HG03439 (cell line): ENCODE measurements around the gene COX19.

Experiments
- ATAC-seq: cut with Tn5 transposase; IDR thresholded peaks from one replicate; pipeline ENCODE4 v1.9.1; 2021; ENCODE audit warnings: mild to moderate bottlenecking, moderate library complexity; ENCODE audit not compliant: unreplicated experiment

The COX19 gene

DNA sequence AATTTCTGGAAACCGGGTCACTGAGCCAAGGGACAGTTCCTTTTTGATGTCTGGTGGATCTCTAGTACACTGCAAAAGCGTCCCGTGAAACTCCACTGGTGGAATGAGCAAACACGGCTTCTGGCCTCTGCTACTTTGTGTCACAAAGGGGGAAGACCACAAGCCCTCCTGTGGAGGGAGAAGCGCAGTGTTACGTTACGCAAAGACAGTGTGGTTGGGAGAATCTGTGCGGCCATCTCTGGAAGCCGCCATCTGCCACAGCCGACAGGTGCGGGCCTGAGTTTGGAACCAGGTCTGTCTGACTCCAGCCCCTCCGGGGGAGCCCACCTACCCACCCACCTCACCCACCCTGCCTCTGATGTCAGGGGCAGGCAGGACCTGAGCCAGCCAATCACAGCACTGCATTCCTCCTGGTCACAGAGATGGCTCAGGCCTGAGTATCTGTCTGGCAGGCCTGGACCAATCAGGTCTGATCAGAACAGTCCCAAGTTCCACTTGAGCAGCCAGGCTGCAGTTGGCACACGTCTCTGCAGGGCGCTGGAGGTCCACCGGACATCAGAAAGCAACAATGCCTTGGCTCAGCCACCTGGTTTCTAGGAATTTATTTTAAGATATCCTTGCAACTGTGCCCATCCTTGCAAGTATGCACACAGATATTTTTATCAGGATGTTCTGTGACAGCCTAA is 4.7 kb upstream of the COX19 start:
- no peak for ATAC-seq

DNA sequence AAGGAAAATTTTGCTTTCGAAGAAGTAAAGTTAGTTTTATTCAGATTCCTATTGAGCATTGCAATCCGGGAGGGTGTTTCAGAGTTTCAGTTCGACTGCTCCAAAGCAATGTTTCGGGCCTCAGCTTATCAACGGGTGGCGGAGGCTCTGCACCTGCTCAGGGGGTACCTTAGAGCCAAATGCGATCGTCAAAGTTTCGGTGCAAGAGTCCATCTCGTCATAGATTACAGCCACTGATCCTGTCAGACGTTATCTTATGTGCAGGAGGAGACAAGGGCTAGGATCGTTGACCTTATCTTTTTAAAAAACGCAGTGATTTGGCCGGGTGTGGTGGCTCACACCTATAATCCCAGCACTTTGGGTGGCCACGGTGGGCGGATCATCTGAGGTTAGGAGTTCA is 3.8 kb upstream of the COX19 start:
- ATAC-seq: no peak

DNA sequence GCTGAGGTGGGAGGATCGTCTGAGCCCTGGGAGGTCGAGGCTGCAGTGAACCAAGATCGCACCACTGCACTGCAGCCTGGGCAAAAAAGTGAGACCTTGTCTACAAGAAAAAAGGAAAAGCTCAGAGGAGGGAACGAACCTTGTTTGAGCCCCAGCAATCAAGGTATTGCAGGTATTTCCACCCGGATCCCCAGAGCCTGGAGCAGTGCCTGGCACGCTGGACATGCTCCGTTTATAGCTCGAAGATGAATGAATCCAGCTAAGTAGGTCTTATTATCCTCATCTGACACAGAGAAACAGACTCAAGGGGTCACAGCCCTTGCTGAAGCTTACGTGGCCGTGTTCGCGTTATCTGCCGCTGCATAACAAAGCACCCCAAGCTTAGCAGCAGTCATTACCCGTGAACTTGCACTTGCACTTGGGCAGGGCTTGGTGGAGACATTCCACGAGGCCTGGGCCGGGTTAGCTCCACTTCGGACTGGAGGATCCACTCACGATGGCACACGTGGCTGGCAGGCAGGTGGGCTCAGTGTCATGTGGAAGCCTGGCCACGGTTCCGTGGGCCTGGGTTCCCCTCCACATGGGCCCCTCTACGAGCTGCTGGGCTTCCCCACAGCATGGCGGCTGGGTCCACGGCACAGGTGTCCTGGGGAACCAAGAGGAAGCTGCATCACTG is 3.2 kb upstream of the COX19 start:
- ATAC-seq: no peak

DNA sequence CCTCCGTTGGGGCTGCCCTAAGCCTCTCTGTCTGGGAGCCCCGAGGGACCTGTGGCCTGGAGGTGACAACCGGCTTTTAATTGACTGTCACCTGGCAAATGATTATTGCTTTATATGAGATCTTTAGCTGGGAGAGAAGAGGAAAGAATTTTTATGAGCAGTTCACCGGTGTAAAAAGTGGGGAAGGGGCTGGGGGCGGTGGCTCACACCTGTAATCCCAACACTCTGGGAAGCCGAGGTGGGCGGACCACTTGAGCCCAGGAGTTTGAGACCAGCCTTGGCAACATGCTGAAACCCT is 2.6 kb upstream of the COX19 start:
- no peak for ATAC-seq

DNA sequence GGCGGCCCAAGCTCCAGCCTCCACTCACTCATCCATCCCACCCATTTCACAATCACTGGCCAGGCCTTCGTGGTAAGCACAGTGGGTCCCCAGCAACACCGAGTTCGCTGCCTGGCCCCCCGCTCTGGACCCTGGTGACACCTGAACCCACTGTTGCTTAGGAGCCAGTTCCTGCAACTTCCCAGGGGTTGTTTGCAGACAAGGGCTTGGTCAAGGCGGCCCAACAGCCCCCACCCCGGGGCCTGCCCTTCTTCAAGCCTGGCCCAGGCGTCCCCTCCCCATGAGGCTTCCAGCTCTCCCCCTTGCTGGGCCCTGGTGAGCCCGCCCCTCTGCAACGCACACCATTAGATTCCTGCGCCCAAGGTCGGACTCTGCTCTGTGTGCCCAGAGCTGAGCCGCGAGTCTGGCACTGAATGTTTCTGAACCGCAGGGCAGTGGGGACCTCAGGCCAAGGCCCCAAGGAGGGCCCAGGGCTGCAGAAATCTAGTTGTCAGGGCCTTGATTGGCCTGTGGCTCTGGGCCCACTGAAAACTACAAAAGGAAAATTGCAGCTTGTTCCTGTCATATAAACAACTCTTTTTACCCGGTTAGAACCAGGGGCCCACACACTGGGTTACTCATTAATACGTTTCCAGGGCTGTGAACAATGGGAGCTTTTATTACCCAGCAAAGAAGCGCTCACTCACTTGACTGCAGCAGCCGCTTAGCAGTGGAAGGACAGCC is 2.1 kb upstream of the COX19 start:
- ATAC-seq: no peak

DNA sequence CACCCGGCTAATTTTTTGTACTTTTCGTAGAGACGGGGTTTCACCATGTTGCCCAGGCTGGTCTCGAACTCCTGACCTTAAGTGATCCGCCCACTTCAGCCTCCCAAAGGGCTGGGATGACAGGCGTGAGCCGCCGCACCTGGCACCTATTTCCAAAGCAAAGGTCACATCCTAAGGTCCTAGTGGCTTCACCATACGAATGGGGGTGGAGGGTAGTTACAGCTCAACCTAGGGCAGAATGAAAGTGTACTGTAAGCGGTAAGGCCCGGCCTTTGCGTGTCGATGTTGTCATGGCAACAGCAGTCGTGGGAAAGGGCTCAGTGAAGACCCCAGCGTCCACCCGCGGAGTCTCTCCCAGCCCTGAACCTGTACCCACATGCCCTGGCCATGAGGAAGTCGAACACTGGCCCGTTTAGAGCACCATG is 1.6 kb upstream of the COX19 start:
- no peak for ATAC-seq

DNA sequence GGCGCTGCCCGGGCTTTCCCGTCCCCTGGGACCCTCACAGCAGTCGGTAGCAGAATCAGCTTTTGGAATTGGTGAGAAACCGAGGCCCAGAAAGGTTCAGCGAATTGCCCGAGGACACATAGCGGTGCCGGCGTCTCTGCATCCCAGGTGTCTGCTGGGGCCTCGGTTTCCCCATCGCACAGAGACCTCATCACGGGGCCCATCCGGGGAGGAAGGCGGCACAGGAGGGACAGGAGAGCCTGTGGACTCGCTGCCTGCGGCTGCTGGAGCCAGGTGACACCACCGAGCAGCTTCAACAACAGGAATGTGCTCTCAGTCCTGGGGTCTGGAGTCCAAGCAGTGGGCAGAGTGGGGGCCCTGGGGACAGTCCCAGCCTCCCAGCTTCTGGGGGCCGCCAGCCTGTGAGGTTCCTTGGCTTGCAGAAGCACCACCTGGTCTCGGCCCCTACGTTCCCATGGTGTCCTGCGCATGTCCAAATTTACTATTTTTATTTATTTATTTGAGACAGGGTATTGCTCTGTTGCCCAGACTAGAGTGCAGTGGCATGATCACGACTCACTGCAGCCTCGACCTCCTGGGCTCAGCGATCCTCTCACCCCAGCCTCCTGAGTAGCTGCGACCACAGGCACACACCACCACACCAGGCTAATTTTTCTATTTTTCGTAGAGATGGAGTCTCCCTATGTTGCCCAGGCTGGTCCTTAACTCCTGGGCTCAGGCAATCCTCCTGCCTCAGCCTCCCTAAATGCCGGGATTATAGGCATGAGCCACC is 539 bp upstream of the COX19 start:
- ATAC-seq: no peak

DNA sequence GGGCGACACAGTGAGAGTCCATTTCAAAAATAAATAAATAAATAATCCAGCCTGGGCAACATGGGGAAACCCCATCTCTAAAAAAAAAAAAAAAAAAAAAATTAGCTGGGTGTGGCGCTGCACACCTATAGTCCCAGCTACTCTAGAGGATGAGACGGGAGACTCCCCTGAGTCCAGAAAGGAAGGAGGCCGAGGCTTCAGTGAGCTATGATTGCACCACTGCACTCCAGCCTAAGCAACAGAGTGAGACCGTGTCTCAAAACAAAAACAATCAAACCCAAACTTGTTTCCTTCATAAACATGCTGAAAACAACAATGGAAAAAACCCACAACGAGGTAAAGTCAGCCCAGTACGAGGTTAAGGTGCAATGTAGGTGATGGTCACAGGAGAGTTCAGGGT is 1.2 kb downstream of the COX19 start:
- ATAC-seq: no peak

DNA sequence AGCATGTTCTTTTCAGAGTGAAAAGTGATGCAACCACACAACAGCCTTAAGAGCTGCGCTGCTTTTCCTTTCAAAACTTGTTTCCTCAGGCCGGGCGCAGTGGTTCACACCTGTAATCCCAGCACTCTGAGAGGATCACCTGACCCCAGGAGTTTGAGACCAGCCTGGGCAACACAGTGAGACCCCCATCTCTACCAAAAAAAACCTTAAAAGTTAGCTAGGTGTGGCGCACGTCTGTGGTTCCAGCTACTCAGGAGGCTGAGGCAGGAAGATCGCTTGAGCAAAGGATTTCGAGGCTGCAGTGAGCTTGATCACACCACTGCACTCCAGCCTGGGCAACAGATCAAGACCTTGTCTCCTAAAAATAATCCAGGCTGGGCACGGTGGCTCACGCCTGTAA is 2.0 kb downstream of the COX19 start:
- no peak for ATAC-seq

DNA sequence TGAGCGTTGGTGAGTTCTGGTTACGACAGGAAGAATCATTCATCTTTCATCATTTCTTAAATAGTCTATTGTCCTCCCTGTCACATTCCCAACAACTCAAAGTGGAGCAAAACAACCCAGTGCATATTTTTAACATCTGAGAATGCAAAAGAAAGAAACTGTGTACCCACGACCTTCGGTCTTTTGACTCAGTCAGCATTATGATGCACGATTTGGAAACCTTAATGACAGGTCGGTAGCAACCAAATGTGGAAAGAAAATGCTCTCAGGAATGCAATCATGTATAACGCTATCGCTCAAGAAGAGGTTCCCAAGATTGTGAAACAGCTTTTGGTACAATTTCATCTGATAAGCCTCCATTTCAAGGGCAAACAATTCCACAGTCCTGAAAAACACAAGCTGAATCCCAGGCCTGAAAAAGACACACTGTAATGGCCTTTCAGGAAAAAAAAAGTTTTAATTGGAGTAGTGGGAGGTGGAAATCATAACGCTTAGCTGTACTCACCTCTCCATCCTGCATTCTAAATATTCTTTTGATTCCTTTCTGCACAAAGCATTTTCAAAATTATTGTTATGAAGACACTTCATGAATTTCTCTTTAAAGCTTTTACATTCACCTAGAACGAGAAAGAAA is 2.6 kb downstream of the COX19 start:
- ATAC-seq: no peak

DNA sequence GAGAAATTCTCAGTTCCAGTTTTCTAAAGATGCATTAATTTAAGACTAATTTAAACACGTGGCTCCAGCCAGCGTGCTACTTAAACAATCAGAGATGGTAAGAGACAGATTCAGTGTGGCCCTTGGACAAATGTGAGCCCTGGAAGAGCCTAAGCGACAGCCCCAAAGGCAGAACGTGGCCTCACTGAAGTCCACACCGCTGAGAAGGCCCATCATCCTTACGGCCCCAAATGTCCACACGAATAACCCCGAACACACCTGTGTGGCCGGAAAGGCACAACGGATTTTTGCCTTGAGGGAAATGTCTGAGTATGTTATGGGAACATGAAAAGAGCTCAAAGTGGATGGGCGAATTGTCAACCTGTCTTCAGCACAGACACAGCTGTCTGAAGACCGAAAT is 3.2 kb downstream of the COX19 start:
- no peak for ATAC-seq

DNA sequence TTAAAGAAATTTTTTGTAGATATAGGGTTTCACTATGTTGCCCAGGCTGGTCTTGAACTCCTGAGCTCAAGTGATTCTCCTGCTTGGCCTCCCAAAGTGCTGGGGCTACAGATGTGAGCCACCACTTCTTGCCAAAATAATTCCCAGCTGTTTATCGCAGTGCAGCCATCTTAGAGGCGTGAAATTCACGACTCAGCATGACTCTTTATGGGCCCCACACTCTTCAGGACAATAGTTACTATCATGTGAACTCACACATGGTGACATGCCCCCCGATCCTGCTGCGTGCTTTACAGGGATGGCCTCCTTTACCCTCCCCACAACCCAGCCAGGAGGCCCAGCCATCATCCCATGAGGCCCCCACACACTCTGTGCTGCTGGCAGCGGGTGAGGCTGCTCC is 4.6 kb downstream of the COX19 start:
- ATAC-seq: no peak

DNA sequence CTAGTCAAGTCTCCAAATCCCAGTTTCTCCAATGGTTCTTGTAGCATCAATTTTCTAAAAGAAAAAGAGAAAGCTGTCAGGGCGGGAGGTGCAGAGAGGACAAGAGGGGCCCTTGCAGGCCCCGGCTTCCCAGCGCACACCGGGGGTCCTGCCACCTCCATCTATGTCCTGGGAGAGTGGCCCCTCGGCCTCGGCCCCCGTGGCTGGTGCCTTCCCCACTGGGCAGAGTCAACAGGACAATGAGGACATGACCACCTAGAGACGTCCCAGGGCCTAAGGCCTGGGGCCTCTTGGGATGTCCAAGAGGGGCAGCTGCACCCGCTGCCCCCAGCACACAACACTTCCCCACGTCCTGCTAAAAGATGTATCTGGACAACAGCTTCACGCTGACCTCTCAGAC is 5.9 kb downstream of the COX19 start:
- ATAC-seq: no peak

DNA sequence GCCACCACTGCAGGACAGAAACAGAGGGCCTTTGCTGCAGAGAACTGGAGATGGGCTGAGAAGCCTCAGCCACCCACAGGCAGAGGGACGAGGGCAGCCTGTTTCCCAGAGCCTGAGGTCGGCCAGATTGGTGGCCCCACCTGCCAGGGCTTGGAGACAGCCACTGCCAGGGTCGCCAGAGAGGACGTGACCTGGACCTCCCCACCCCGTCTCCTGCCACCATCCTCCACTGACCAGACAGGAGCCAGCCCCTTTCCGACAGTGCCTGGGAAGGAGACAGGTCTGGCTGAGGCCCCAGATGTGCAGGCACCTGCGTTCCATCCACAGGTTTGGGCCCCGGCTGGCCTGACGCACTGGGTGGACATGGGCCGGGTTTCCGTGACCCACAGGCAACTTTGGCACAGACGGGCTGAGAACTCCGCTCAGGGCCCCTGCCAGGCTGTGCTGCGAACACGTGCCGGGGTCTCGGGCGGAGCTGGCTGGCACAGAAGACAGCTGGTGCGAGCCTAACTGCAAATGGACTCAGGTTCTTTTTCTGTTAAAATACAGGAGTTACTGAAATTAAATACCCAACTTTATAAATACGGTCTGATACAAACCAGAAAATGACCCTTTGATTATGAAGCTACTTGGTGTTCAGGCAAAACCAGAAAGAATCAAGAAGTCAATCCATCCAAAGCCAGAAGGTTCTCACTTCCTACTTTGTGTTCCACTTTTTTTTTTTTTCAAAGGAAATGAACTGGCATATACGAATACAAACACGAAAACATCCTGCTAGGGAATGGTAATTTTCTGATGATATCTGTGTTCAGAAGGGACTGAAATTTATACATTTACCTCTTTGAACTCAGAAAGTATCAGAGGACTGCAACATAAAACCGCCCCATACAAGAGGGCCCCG is 6.9 kb downstream of the COX19 start:
- ATAC-seq: no peak

DNA sequence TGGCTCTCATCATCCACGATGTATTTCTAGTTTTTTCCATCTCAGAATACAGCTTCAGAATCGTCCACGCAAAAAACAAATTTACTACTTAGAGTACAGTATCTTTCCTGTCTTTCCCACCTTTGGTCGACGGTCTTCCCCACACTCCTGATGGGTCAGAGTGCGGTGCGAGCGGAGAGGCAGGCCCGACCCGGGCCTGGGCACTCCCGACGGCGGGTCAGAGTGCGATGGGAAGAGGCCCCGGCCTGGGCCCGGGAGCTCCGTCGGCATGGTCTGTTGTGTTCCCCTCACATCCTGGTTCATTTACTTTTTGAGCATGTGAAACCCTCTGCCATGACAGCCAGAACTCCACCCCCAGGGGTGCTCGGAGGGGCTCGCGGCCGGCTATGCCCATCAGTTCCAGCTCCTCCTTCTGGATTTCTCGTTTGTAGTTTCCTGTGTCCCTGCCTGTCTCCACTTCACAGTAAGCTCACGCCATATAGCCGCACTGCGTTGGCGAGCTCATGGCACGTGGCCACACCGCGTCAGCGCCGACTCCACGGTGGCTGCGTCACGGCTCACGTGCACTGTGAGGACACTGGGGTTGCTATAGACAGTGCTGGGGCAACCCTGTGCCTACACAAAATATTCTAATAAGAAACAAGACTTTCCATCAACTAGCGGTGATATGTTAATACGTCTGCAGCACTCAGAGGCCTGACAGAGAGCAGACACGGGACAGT is 7.8 kb downstream of the COX19 start:
- ATAC-seq: no peak

DNA sequence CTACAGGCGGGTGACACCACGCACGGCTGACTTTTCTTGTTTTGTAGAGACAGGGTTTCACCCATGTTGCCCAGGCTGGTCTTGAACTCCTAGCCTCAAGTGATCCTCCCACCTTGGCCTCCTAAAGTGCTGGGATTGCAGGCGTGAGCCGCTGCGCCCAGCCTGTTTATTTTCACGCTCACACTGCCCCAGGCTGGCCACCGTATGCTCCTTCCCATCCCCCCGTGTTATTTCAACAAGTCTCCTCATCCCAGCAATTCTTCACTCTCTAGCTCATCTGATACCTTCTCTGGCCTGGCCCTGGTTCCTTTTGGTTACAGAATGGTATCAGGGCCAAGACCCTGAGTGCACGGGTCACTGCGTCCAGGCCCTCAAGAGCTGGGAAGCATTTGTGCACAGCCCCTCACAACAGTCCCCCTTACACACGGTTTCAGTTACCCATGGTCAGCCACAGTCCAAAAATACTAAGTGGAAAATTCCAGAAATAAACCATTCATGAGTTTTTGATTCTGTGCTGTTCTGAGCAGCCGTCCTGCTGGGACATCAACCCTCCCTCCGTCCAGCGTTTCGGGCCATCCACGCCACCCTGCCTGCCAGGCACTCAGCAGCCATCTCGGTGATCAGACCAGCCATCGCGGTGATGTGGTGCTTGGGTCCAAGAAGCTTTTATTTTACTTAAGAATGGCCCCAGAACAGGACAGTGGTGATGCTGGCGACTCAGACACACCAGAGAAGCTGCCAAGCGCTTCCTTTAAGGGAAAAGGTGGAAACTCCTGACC is 8.9 kb downstream of the COX19 start:
- no peak for ATAC-seq

DNA sequence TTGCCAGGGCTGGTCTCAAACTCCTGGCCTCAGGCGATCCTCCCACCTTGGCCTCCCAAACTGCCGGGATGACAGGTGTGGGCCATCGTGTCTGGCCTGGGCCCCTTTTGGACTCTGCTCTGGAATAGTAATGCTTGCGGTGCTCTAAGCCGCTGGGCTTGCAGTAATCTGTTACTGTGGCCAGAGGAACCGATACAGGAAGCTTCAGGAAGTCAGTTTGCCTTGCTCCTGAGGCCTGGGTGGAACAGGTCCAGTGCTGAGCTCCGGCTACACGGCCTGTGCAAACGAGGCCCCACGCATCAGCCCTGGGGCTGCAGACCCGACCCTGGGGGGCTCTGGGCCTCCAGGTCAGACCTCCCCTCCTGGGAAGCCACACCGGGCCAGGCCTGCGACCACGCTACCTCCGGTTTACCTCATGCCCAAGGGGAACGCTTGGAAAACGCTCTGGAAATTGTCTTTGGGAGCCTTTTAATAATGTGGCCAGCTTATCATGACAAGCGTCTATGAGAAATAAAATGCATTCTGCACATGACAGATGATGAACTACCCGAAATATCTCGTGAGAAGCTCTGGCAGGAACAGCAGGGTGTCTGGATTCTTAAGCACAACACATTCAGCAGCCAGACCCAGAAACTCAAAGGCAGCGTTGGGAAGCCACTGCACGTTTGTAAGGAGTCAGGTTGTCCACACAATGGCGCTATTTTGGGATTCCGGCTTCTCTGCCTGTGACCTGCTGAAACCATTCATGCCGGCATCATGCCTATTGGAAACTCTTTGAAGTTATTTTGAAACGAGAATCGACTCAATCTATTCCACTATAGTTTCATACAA is 10.7 kb downstream of the COX19 start:
- ATAC-seq: no peak
